ENCODE results near the gene SNX30.

Gene SNX30

DNA sequence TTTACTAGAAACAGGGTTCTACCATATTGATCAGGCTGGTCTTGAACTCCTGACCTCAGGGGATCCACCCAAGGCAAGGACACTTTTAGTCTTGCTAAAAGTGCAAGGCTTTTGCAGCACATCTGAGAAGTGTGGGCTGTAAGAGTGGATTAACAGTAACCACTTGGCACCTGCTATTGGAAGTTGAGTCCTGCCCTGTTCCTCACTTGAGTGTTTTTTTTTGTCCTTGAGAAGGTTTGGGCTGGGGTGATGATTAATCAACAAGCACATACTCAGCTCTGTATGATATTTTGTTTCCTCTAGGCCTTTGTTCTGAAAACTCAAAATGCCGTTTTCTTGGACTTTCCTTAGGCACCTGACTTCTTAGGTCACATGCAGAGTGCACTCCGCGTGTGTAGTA lies 37.4 kb downstream of the SNX30 start:
- Histone ChIP-seq H3K4me1 (ENCODE audit: insufficient read depth, low read length) (no peaks in the 10 kb centered on the region), H3K4me3 (ENCODE audit: low read depth in 1 of 2, low read length in 2 of 2) (no peak overlapping the region), H3K36me3 (ENCODE audit: insufficient read depth, low read length) (no peaks in the 10 kb centered on the region), H3K27me3 (ENCODE audit: insufficient read depth, low read length, poor library complexity) (no peaks in the 10 kb centered on the region), H3K79me2 (ENCODE audit: insufficient read depth, low read length) (no peaks in the 10 kb centered on the region), H3K27ac (ENCODE audit: low read length) (no peak overlapping the region), H3K9me3 (ENCODE audit: insufficient read depth, low read length, severe bottlenecking) (no peaks in the 10 kb centered on the region), H4K20me1 (ENCODE audit: insufficient read depth, low read length) (no peaks in the 10 kb centered on the region), H3K4me2 (ENCODE audit: insufficient read depth, low read length) (no peak overlapping the region), H3K9ac (ENCODE audit: low read depth, low read length) (no peak overlapping the region), H2AFZ (ENCODE audit: low read depth, low read length) (no peak overlapping the region)
- DNase-seq (no peak), ATAC-seq (ENCODE audit: insufficient read depth, low read depth) (no peak)
- TF ChIP-seq CTCF (IDR thresholded peaks at IDR 0.05; ENCODE audit: borderline replicate concordance, extremely low read depth, low read length, poor library complexity, severe bottlenecking) = no peak
- TF ChIP-seq EZH2 (IDR thresholded peaks at IDR 0.05; ENCODE audit: borderline replicate concordance, low read depth, low read length, severe bottlenecking) = no peak

DNA sequence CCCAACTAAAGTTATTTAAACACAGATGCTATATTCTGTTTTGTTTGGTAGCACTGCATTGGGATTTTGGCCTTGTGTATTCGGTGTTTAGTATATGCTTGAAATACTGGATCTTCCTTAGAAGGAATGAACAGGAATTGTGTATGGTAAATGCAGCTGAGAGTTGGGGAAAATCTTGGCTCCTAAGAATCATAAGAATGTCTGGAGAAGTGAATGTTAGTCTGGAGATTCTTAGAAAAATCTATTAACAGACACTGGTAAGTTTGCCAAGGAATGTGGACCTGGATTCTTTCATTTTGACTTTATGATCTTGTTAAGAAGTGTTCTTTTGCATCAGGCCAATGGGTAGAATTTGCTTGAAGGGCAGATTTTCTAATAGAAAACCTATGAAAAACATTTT lies 38.9 kb downstream of the SNX30 start:
- ATAC-seq (ENCODE audit: insufficient read depth, low read depth) = no peak
- H3K79me2 ChIP-seq (ENCODE audit: insufficient read depth, low read length) = no peaks in the 10 kb centered on the region

GRCh38 chr9:112789891-112790774 lies 39.6 kb downstream of the SNX30 start:
- no peaks in the 10 kb centered on the region for H3K4me1 ChIP-seq (ENCODE audit: insufficient read depth, low read length)
- DNase-seq (no peak), ATAC-seq (ENCODE audit: insufficient read depth, low read depth) (no peak)
- no peak overlapping the region for H2AFZ ChIP-seq (ENCODE audit: low read depth, low read length)
- no peaks in the 10 kb centered on the region for H3K36me3 ChIP-seq (ENCODE audit: insufficient read depth, low read length)
- H3K79me2 ChIP-seq (ENCODE audit: insufficient read depth, low read length) = no peaks in the 10 kb centered on the region
- H3K9me3 ChIP-seq (ENCODE audit: insufficient read depth, low read length, severe bottlenecking) = no peaks in the 10 kb centered on the region
- H3K27me3 ChIP-seq (ENCODE audit: insufficient read depth, low read length, poor library complexity) = no peaks in the 10 kb centered on the region
- H3K9ac ChIP-seq (ENCODE audit: low read depth, low read length) = no peak overlapping the region
- H3K4me3 ChIP-seq (ENCODE audit: low read depth in 1 of 2, low read length in 2 of 2) = no peak overlapping the region
- H3K27ac ChIP-seq (ENCODE audit: low read length) = no peak overlapping the region
- no peak overlapping the region for H3K4me2 ChIP-seq (ENCODE audit: insufficient read depth, low read length)
- H4K20me1 ChIP-seq (ENCODE audit: insufficient read depth, low read length) = no peaks in the 10 kb centered on the region
- no peak for TF ChIP-seq EZH2 (IDR thresholded peaks at IDR 0.05; ENCODE audit: borderline replicate concordance, low read depth, low read length, severe bottlenecking)

More for the DNA sequence above, 38.9 kb downstream of the SNX30 start:
- no peak overlapping the region for H3K9ac ChIP-seq (ENCODE audit: low read depth, low read length)
- no peaks in the 10 kb centered on the region for H3K36me3 ChIP-seq (ENCODE audit: insufficient read depth, low read length)
- DNase-seq = no peak
- H3K4me2 ChIP-seq (ENCODE audit: insufficient read depth, low read length) = no peak overlapping the region
- TF ChIP-seq CTCF (IDR thresholded peaks at IDR 0.05; ENCODE audit: borderline replicate concordance, extremely low read depth, low read length, poor library complexity, severe bottlenecking) (no peak), EZH2 (IDR thresholded peaks at IDR 0.05; ENCODE audit: borderline replicate concordance, low read depth, low read length, severe bottlenecking) (no peak)
- no peak overlapping the region for H3K4me3 ChIP-seq (ENCODE audit: low read depth in 1 of 2, low read length in 2 of 2)
- H3K4me1 ChIP-seq (ENCODE audit: insufficient read depth, low read length) = no peaks in the 10 kb centered on the region
- H2AFZ ChIP-seq (ENCODE audit: low read depth, low read length) = no peak overlapping the region
- H4K20me1 ChIP-seq (ENCODE audit: insufficient read depth, low read length) = no peaks in the 10 kb centered on the region
- no peak overlapping the region for H3K27ac ChIP-seq (ENCODE audit: low read length)
- H3K9me3 ChIP-seq (ENCODE audit: insufficient read depth, low read length, severe bottlenecking) = no peaks in the 10 kb centered on the region
- H3K27me3 ChIP-seq (ENCODE audit: insufficient read depth, low read length, poor library complexity) = no peaks in the 10 kb centered on the region

- ATAC-seq (ENCODE audit: insufficient read depth, low read depth) (no peak), DNase-seq (no peak)
- no peaks in the 10 kb centered on the region for H3K79me2 ChIP-seq (ENCODE audit: insufficient read depth, low read length)
- TF ChIP-seq CTCF (IDR thresholded peaks at IDR 0.05; ENCODE audit: borderline replicate concordance, extremely low read depth, low read length, poor library complexity, severe bottlenecking) (no peak), EZH2 (IDR thresholded peaks at IDR 0.05; ENCODE audit: borderline replicate concordance, low read depth, low read length, severe bottlenecking) (no peak)
- H3K9ac ChIP-seq (ENCODE audit: low read depth, low read length) = no peak overlapping the region
- H3K27ac ChIP-seq (ENCODE audit: low read length) = no peak overlapping the region
- H3K4me1 ChIP-seq (ENCODE audit: insufficient read depth, low read length) = no peaks in the 10 kb centered on the region
- H3K9me3 ChIP-seq (ENCODE audit: insufficient read depth, low read length, severe bottlenecking) = no peaks in the 10 kb centered on the region
- H2AFZ ChIP-seq (ENCODE audit: low read depth, low read length) = no peak overlapping the region
- no peaks in the 10 kb centered on the region; the same call in 1 of the 2 replicates for H4K20me1 ChIP-seq (ENCODE audit: insufficient read depth, low read length)
- no peak overlapping the region for H3K4me3 ChIP-seq (ENCODE audit: low read depth in 1 of 2, low read length in 2 of 2)
- H3K4me2 ChIP-seq (ENCODE audit: insufficient read depth, low read length) = no peak overlapping the region
- H3K36me3 ChIP-seq (ENCODE audit: insufficient read depth, low read length) = no peaks in the 10 kb centered on the region
- no peaks in the 10 kb centered on the region for H3K27me3 ChIP-seq (ENCODE audit: insufficient read depth, low read length, poor library complexity)
Observed at GRCh38 chr9:112792670-112793069, 42.1 kb downstream of the SNX30 start.
